Fibroblast of upper back skin (primary cell): ENCODE data around the gene KLHL28.
A peak's percentile ranks its signal among the peaks of the same experiment; 100 is the strongest.

Experiments used
- DNase-seq: peaks from one replicate; pipeline ENCODE4 v3.0.0-alpha.2; 2013

KLHL28 gene

GRCh38 chr14:44959538-44959937 is 2.2 kb downstream of the KLHL28 start:
- DNase-seq: no peak

- DNase-seq: no peak
These were observed 4.9 kb downstream of the KLHL28 start for GRCh38 chr14:44956866-44957265.

- no peak for DNase-seq
These were observed 6.2 kb downstream of the KLHL28 start for GRCh38 chr14:44955528-44955927.

DNA sequence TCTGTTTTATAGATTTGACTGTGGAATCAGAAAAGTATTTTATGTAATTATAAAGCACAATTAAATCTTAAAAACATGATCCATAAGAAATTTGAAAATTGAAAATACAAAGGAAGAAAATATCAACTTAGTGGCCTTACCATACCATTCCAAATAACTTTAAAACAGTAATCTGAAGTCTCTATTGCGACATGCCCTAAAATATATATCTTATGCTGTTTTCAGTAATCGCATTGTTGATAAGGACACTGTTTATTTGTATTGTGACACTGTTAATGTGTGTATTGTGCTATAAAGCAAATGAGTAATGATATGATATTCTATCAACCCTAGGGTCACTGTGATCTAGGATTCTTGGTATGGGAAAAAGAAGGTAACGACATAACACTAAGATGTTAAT is 7.0 kb downstream of the KLHL28 start:
- no peak for DNase-seq

DNA sequence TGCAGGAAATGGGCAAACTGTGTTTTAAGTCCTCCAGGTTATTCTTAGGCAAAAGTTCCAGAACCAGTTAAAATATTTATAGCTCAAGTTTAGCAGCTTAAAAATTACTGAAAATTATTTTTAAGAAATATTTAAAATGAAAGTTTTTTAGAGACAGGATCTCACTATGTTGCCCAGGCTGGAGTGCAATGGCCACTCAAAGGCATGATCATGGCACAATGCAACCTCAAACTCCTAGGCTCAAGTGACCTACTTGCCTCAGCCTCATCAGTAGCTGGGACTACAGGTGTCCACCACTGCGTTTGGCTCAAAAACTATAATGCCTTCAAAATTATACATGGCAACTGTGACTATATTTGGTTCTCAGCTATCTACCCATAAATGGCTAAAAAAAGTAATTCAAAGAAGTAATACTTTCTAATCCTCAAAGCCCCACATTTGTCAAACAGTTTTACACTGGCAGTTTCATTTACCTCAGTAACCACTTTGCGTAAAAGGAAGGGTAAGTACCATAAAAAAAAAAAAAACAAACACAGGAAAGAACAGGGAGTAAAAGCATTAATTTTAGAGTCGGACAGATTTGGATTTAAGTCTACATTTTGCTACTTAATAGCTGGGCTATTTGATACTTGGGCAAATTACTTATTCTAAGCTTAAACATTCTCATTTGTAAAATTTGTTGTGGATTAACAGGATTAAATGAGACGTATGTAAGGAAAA is 9.2 kb downstream of the KLHL28 start:
- DNase-seq: no peak

GRCh38 chr14:44951051-44951450 is 10.7 kb downstream of the KLHL28 start:
- DNase-seq: no peak

GRCh38 chr14:44945264-44945663 is 16.5 kb downstream of the KLHL28 start:
- peak; percentile 92 for DNase-seq

GRCh38 chr14:44944107-44944506 is 17.6 kb downstream of the KLHL28 start:
- no peak for DNase-seq

- no peak for DNase-seq
These were observed 19.3 kb downstream of the KLHL28 start for GRCh38 chr14:44942436-44942835.

DNA sequence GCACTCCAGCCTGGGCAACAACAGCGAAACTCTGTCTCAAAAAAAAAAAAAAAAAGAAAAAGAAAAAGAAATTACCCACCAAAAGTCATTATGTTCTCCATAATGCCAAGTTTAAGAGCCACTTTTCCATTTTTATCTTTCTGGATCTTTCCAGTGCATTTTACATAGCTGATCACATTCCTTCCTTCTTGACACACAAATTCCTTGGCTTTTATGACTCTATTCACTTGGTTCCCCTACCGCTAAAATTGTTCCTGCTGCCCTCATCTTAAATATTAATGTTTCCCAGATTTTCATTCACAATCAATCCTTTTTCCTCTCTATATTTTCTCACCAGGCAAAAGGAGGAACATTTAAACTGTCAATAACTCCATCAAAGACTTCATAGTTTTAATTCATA is 20.2 kb downstream of the KLHL28 start:
- DNase-seq: peak; percentile 52

DNA sequence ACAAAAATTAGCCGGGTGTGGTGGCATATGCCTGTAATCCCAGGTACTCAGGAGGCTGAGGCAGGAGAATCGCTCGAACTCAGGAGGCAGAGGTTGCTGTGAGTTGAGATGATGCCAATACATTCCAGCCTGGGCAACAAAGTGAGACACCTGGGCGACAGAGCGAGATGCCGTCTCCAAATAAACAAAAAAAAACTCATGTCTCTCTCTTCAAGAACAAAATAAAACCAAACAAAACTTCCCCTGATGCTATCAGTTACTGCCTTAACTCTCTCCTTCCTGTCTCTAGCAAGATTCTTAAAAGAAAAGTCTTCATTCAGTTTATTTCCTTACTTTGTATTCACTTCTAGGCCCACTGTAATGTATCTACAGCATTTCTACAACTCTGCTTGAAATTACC is 20.8 kb downstream of the KLHL28 start:
- no peak for DNase-seq

- peak; percentile 76 for DNase-seq
These were observed 21.5 kb downstream of the KLHL28 start for GRCh38 chr14:44940211-44940610.

- DNase-seq: no peak
These were observed 24.2 kb downstream of the KLHL28 start for GRCh38 chr14:44937547-44937946.

DNA sequence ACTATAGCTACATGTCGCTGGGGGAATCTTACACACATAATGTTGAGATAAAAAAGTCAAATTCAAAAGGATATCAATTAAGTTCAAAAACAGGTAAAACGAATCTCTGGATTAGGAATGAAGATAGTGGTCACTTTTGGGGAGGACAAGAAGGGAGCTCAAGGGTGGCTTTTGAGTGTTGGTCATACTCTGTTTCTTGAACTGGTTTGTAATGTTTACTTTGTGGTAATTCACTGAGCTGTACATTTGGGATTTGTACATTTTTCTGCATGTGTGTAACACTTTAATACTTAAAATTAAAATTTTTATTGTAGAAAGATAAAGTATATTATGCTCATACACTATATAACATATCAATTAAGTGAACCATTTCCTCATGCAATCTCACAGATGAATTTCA is 26.6 kb downstream of the KLHL28 start:
- no peak for DNase-seq

- DNase-seq: no peak
These were observed 33.0 kb downstream of the KLHL28 start for GRCh38 chr14:44928793-44929192.

DNA sequence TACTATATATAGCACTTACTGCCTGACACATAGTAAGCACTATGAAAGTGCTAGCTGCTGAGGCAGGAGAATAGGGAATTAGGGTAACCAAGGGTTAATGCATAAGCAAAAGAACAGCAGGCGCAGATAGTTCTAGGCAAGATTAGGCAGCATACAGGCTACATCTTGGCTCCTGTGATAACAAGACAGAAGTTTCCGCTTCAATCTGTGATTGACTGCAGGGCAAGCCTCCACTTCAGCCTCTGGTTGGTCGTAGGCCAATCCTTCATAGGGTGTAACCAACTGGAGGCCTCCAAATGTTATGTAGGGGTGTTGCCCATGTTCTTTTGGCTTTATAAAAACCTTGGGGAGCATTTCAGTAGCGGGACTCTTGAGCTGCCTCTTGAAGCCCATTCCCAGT is 46.9 kb downstream of the KLHL28 start:
- peak; percentile 31 for DNase-seq

GRCh38 chr14:44912041-44912869 is 49.5 kb downstream of the KLHL28 start:
- DNase-seq: no peak

DNA sequence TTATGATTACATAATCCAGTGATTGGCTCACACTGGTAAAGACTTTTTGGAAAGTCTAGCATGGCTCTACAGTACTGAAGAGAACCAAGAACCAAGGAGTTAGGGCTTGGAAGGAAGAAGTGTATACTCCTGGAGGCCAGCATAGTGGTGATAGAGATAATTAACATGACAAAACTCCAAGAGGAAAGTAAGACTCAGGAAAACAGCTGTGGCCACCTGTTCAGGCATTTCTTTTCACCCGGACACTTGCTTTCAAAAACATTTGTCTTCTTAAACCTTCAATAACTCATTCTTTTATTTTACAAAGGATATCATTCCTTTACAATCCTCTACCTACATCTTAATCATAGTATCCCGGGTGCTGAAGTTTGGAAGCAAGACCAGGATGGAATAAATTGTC is 50.9 kb downstream of the KLHL28 start:
- no peak for DNase-seq

DNA sequence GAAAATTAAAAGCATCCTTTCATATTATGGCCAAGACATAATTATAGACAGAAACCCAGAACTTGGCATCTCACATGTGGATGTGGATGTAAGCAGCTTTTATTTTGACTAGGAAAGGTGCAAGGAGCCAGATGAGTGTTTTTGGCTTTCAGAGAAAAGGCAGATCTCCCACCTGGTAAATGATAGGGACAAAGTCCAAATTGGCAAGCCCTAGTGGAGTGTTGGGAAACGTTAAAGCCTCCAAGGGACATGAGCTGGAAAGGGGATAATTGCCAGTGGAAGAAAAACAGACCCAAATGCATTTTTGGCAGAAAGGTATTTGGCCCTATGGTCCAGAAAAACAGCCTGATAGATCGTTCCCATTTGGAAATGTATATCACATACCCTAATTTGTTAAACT is 60.1 kb downstream of the KLHL28 start:
- no peak for DNase-seq

DNA sequence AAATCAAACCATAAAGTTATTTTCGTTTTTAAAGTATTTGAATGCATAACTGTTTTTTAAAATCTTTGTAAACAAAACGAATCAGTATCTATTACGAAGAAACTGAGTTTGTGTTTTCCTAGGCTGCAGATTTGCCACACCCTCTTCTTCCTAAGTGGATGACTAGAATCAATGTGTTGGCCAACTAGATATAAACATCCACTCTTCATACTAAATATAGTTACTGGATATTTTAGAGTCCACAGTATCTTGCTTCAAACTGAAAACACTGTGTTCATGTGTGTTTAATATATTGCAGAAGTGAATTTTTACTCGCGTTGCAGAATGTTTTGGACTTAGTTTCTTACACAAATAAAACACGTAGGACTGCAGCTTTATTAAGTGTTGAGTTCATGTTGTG is 63.2 kb downstream of the KLHL28 start:
- DNase-seq: no peak

GRCh38 chr14:44897845-44898151 is 63.9 kb downstream of the KLHL28 start:
- no peak for DNase-seq

DNA sequence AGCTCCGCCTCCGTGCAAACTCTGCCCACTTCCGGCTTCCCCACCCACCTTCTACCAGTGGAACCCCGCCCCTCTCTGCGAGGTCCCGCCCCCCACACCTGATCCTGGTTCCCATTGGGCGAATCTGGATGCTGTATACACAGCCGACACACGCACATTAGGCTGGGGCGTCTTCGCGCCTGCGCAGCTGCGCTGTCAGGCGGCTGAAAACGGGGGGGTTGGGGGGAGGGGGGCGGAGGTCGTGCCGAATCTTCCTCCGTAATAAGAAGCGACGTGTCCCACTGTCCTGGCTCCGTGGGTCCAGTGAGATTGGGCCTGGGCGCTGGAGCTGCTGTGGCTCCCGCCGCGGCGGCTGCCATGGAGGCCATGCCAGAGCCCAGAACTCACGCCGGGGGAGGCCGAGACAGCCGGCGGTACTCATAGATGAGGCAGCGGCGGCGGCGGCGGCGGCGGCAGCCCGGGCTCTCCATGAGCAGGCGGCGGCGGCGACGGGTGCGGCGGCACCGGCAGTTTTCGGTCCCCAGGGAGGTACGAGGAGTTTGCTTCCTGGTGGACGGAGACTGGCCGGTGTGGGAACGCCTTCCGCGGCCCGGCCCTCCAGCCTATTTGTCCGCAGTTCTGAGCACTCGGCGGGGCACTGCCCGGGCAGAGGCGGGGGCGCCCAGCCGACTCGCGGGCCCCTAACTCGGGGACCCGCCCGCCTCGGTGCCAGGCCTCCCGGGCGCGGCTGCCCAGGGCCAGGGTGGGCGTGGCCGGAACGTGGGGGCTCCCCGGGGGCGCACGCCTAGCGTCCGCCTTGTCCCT is 64.5 kb downstream of the KLHL28 start:
- DNase-seq: peak; percentile 97

GRCh38 chr14:44896275-44897040 is 65.3 kb downstream of the KLHL28 start:
- no peak for DNase-seq
